Keratinocyte (primary cell): ENCODE results near the gene LHPP.

Experiments used
- EZH2 ChIP-seq: IDR thresholded peaks from one replicate; pipeline ENCODE4 v1.6.1; 2012; ENCODE audit warnings: inconsistent platforms, mild to moderate bottlenecking, low read length, moderate library complexity
- TF ChIP-seq, protein P1 (sequence below), 3 experiments: IDR thresholded peaks in 1 of 3; conservative IDR thresholded peaks in 1 of 3; optimal IDR thresholded peaks in 1 of 3; 2 replicates in 2 of 3; 3 replicates in 1 of 3; pipeline versions ENCODE3 to v1.5.1; 2011; ENCODE audit warnings: low read length in 3 of 3, mild to moderate bottlenecking in 3 of 3, moderate library complexity in 2 of 3, control low read depth in 1 of 3, inconsistent platforms in 1 of 3; ENCODE audit not compliant: insufficient read depth in 2 of 3; ENCODE audit errors: extremely low read depth in 1 of 3

GRCh38 chr10:124496620-124497019, 35.0 kb downstream of the LHPP start:
- TF ChIP-seq, protein P1, sequence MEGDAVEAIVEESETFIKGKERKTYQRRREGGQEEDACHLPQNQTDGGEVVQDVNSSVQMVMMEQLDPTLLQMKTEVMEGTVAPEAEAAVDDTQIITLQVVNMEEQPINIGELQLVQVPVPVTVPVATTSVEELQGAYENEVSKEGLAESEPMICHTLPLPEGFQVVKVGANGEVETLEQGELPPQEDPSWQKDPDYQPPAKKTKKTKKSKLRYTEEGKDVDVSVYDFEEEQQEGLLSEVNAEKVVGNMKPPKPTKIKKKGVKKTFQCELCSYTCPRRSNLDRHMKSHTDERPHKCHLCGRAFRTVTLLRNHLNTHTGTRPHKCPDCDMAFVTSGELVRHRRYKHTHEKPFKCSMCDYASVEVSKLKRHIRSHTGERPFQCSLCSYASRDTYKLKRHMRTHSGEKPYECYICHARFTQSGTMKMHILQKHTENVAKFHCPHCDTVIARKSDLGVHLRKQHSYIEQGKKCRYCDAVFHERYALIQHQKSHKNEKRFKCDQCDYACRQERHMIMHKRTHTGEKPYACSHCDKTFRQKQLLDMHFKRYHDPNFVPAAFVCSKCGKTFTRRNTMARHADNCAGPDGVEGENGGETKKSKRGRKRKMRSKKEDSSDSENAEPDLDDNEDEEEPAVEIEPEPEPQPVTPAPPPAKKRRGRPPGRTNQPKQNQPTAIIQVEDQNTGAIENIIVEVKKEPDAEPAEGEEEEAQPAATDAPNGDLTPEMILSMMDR (optimal IDR thresholded peaks at IDR 0.05 in 1 of 3, IDR thresholded peaks at IDR 0.05 in 1 of 3, conservative IDR thresholded peaks at IDR 0.05 in 1 of 3; ENCODE audit: extremely low read depth in 1 of 3, insufficient read depth in 2 of 3, low read length in 3 of 3) = no peak
- no peak for TF ChIP-seq EZH2
